Glutamatergic neuron (in vitro differentiated cells): Measurements from ENCODE around the gene SERINC5. TPM values are rescaled to one million over a fixed set of nuclear protein-coding genes. Genes with fewer than 3 reads are reported as not detected.

Experiments
- DNase-seq: peaks from one replicate; pipeline ENCODE4 v3.0.0; 2022
- H3K27ac Mint-ChIP-seq: one replicate; pipeline ENCODE4 v1.8.0; 2020; ENCODE audit warnings: mild to moderate bottlenecking, mixed read lengths, inconsistent platforms; ENCODE audit not compliant: unreplicated experiment
- H3K27me3 Mint-ChIP-seq: one replicate; pipeline ENCODE4 v1.8.0; 2020; ENCODE audit warnings: mild to moderate bottlenecking, moderate library complexity, mixed read lengths, inconsistent platforms; ENCODE audit not compliant: unreplicated experiment
- H3K36me3 Mint-ChIP-seq: one replicate; pipeline ENCODE4 v1.8.0; 2020; ENCODE audit warnings: mild to moderate bottlenecking, mixed read lengths, inconsistent platforms; ENCODE audit not compliant: unreplicated experiment
- H3K4me1 Mint-ChIP-seq: one replicate; pipeline ENCODE4 v1.8.0; 2020; ENCODE audit warnings: mild to moderate bottlenecking, low read depth, mixed read lengths, inconsistent platforms; ENCODE audit not compliant: unreplicated experiment
- H3K4me3 Mint-ChIP-seq: one replicate; pipeline ENCODE4 v1.8.0; 2020; ENCODE audit warnings: mild to moderate bottlenecking, mixed read lengths, inconsistent platforms; ENCODE audit not compliant: unreplicated experiment
- H3K9me3 Mint-ChIP-seq: one replicate; pipeline ENCODE4 v1.8.0; 2020; ENCODE audit warnings: mild to moderate bottlenecking, moderate library complexity, mixed read lengths, inconsistent platforms; ENCODE audit not compliant: unreplicated experiment
- CTCF ChIP-seq: fragments of 200-600 bp; sonication (generic); IDR thresholded peaks from one replicate; pipeline ENCODE4 v1.5.0; 2021; ENCODE audit not compliant: partially characterized antibody, unreplicated experiment
- total RNA-seq: library from RNA; stranded (reverse); fragmentation: NEBNext Ultra II Directional; extraction: Animal tissue kit (Norgen Biotek cat#: 25700); gene quantifications from one replicate; pipeline ENCODE4 v1.2.1, GENCODE V29; 2021; ENCODE audit not compliant: unreplicated experiment

SERINC5 gene
- total RNA-seq, 1 donor from 2014 or later: 15.1 TPM

GRCh38 chr5:80229902-80230255 is 26.0 kb downstream of the SERINC5 start:
- Mint-ChIP-seq H3K9me3 (no peaks in the 10 kb centered on the region), H3K27ac (no peak overlapping the region), H3K27me3 (peaks cover 2% of the 10 kb centered on the region), H3K4me3 (no peak overlapping the region), H3K36me3 (no peaks in the 10 kb centered on the region), H3K4me1 (no peaks in the 10 kb centered on the region)
- TF ChIP-seq CTCF: no peak
- DNase-seq: no peak

- TF ChIP-seq CTCF: no peak
- no peak for DNase-seq
- H3K4me1 Mint-ChIP-seq: no peaks in the 10 kb centered on the region
- no peak overlapping the region for H3K4me3 Mint-ChIP-seq
- no peaks in the 10 kb centered on the region for H3K9me3 Mint-ChIP-seq
- no peak overlapping the region for H3K27ac Mint-ChIP-seq
- no peaks in the 10 kb centered on the region for H3K36me3 Mint-ChIP-seq
- H3K27me3 Mint-ChIP-seq: peaks cover 2% of the 10 kb centered on the region
Measured at GRCh38 chr5:80227979-80228596, 27.8 kb downstream of the SERINC5 start.

GRCh38 chr5:80225934-80226326 is 29.9 kb downstream of the SERINC5 start:
- Mint-ChIP-seq H3K36me3 (peaks cover 3% of the 10 kb centered on the region), H3K27me3 (peaks cover 2% of the 10 kb centered on the region), H3K4me1 (peaks cover 6% of the 10 kb centered on the region), H3K27ac (no peak overlapping the region), H3K4me3 (no peak overlapping the region), H3K9me3 (no peaks in the 10 kb centered on the region)
- DNase-seq: no peak
- TF ChIP-seq CTCF: no peak

GRCh38 chr5:80225189-80225933 is 30.5 kb downstream of the SERINC5 start:
- no peak for TF ChIP-seq CTCF
- H3K27me3 Mint-ChIP-seq: peaks cover 2% of the 10 kb centered on the region
- no peaks in the 10 kb centered on the region for H3K9me3 Mint-ChIP-seq
- H3K4me1 Mint-ChIP-seq: peaks cover 6% of the 10 kb centered on the region
- no peak for DNase-seq
- H3K27ac Mint-ChIP-seq: no peak overlapping the region
- H3K4me3 Mint-ChIP-seq: no peak overlapping the region
- H3K36me3 Mint-ChIP-seq: peaks cover 3% of the 10 kb centered on the region

GRCh38 chr5:80223561-80223960 is 32.3 kb downstream of the SERINC5 start:
- no peak overlapping the region for H3K27ac Mint-ChIP-seq
- H3K36me3 Mint-ChIP-seq: peaks cover 3% of the 10 kb centered on the region
- DNase-seq: no peak
- peaks cover 2% of the 10 kb centered on the region for H3K27me3 Mint-ChIP-seq
- no peak for TF ChIP-seq CTCF
- H3K9me3 Mint-ChIP-seq: no peaks in the 10 kb centered on the region
- peaks cover 9% of the 10 kb centered on the region for H3K4me1 Mint-ChIP-seq
- no peak overlapping the region for H3K4me3 Mint-ChIP-seq
